ENCODE measurements around the gene ZMIZ2. TPM values are rescaled to one million over a fixed set of nuclear protein-coding genes. Genes with fewer than 3 reads are reported as not detected.
"Not testable (repeated sequence)": the region's sequence is repeated elsewhere in the genome, so short reads cannot be mapped to it uniquely, and the experiment has no call there.

ZMIZ2 gene
- total RNA-seq, 1 donor from 2014 or later, result 54.1 TPM

- no peak for ATAC-seq (ENCODE audit: poor library complexity)
- intact Hi-C loops (cut with DNase I), result no loop called here
- no peak for DNase-seq
Measured at GRCh38 chr7:44720301-44720700, 28.3 kb upstream of the ZMIZ2 start.

DNA sequence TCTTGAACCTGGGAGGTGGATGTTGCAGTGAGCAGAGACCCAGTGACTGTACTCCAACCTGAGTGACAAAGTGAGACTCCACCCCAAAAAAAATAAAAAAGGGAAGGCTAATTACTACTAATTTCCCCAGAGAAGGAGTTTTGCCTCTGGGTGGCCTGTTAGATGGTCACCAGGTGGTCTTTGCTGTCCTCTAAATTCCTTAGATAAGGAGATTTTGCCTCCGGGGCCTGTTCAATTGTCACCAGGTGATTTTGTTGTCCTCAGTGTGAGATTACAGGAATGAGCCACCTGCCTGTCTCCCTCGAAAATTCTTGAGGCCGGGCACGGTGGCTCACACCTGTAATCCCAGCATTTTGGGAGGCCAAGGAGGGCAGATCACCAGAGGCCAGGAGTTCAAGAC is 24.4 kb upstream of the ZMIZ2 start:
- no peak for DNase-seq
- intact Hi-C loops (cut with DNase I), result no loop called here
- no peak for ATAC-seq (ENCODE audit: poor library complexity)

- DNase-seq; intact Hi-C loops (cut with DNase I); ATAC-seq (ENCODE audit: poor library complexity): not testable (repeated sequence)
Measured at GRCh38 chr7:44726250-44726649, 22.4 kb upstream of the ZMIZ2 start.

DNA sequence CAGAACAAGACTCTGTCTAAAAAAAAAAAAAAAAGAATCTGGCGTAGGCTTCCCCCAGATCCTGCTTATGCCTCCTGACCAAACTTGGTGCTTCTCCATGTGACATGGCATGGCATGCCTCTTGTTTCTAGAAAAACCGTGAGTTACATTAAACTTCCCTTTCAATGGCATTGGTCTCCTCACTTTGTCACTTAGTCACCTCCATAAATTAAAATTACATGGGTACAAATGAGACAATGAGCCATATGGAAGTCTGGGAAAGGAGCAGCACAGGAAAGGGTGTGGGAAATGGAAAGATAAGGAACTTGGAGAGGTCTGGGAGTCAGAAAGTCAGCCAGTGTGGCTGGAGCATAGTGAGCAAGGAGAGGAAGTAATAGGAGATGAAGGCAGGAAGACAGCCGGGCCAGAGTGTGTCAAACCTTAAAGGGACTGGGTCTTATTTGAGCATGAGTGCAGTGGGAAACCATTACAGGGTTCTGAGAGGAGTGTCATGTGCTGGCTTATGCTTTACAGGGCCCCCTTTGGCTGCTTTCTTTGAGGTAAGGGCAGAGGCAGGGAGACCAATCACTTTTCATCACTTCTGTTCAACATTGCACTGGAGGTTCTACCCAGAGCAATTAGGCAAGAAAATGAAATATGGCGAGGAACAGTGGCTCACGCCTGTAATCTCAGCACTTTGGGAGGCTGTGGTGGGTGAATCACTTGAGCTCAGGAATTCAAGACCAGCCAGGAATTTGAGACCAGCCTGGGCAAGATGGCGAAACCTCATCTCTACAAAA is 21.3 kb upstream of the ZMIZ2 start:
- ATAC-seq (ENCODE audit: poor library complexity) (peak; percentile 45), DNase-seq (no peak)
- intact Hi-C loops (cut with DNase I), result no loop called here

DNA sequence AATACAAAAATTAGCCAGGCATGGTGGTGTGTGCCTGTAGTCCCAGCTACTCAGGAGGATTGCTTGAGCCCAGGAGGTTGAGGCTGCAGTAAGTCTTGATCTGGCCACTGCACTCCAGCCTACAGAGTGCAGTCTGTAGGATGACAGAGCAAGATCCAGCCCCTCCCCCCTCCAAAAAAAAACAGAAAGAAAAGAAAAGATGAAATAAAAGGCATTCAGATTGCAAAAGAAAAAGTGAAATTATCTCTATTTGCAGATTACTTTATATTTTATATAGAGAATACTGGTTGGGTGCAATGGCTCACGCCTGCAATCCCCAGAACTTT is 20.7 kb upstream of the ZMIZ2 start:
- DNase-seq (no peak), ATAC-seq (ENCODE audit: poor library complexity) (no peak)
- intact Hi-C loops (cut with DNase I), result no loop called here

- no peak for DNase-seq
Measured at GRCh38 chr7:44729949-44730590, 18.6 kb upstream of the ZMIZ2 start.

DNA sequence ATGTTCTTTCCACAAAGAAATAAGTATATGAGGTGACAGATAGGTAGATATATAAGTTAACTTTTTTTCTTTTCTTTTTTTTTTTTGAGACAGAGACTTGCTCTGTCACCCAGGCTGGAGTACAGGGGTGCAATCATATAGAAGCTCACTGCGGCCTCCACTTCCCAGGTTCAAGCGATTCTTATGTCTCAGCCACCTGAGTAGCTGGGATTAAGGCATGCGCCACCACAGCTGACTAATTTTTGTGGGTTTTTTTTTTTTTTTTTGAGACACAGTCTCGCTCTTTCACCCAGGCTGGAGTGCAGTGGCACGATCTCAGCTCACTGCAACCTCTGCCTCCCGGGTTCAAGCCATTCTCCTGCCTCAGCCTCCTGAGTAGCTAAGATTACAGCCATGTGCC is 15.7 kb upstream of the ZMIZ2 start:
- ATAC-seq (ENCODE audit: poor library complexity); DNase-seq; intact Hi-C loops (cut with DNase I): not testable (repeated sequence)

More at GRCh38 chr7:44729949-44730590, 18.6 kb upstream of the ZMIZ2 start:
- intact Hi-C loops (cut with DNase I), result no loop called here
- ATAC-seq (ENCODE audit: poor library complexity), result no peak

GRCh38 chr7:44733708-44734481 is 14.8 kb upstream of the ZMIZ2 start:
- ATAC-seq (ENCODE audit: poor library complexity) (no peak), DNase-seq (no peak)
- intact Hi-C loops (cut with DNase I), result no loop called here

GRCh38 chr7:44735403-44736165 is 13.1 kb upstream of the ZMIZ2 start:
- ATAC-seq (ENCODE audit: poor library complexity) (no peak), DNase-seq (no peak)
- intact Hi-C loops (cut with DNase I), result no loop called here

- ATAC-seq (ENCODE audit: poor library complexity), result no peak
- intact Hi-C loops (cut with DNase I), result no loop called here
Measured at GRCh38 chr7:44736896-44737295, 11.8 kb upstream of the ZMIZ2 start.

DNA sequence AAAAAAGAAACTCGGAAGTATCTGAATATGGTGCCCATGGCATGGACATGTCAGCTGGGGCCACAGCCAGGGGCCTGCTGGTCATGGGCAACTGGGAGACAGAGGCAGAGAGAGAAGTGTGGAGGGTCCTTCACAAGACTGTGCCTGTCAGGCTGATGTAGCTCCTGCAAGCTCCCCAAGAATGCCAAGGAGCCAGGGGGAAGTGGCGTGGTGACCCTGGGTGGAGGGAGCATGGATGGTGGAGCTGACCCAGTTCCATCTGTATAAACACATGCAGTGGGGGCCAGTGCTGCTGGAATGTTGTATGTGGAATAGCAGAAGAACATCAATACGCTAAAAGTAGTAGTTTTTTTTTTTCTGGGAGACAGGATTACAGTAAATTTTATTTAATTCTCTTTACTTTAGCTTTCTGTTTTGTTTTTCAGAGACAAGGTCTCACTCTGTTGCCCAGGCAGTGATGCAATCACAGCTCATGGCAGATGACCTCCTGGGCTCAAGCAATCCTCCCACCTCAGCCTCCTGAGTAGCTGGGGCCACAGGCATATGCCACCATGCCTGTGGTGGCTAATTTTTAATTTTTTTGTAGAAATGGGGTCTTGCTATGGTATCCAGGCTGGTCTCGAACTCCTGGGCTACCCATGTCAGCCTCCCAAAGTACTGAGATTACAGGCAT is 10.5 kb upstream of the ZMIZ2 start:
- ATAC-seq (ENCODE audit: poor library complexity), result no peak
- intact Hi-C loops (cut with DNase I), result no loop called here
- no peak for DNase-seq

More at GRCh38 chr7:44736896-44737295, 11.8 kb upstream of the ZMIZ2 start:
- DNase-seq, result no peak

DNA sequence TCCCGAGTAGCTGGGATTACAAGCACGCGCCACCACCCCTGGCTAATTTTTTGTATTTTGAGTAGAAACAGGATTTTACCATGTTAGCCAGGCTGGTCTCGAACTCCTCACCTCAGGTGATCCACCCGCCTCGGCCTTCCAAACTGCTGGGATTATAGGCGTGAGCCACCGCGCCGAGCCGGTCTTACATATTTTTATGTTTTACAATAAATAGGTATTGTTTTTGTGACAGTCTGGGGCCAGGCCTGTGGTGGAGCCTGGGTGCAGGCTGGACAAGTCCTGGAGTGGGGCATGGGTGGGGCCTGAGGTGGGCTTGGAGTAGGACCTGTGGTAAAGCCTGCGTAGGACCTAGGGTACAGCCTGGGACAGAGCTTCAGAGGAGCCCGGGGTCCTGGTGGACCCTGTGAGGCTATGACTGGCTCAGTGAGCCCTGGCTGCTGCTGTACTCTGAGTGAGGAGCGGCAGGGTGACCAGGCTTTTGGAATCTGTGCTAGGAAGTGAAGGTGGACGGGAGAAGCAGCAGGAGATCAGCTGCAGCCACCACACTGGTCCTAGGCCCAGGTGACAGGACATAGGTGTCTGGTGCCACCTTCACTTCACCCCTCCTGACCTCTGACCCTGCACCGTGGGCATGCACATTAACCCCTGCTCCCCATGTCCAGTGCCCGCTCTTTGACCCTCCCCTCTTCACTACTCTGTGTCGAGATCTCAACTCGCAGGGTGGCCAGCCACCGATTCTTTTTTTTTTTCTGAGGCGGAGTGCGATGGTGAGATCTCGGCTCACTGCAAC is 9.6 kb upstream of the ZMIZ2 start:
- no peak for DNase-seq
- ATAC-seq (ENCODE audit: poor library complexity), result no peak
- intact Hi-C loops (cut with DNase I), result no loop called here

DNA sequence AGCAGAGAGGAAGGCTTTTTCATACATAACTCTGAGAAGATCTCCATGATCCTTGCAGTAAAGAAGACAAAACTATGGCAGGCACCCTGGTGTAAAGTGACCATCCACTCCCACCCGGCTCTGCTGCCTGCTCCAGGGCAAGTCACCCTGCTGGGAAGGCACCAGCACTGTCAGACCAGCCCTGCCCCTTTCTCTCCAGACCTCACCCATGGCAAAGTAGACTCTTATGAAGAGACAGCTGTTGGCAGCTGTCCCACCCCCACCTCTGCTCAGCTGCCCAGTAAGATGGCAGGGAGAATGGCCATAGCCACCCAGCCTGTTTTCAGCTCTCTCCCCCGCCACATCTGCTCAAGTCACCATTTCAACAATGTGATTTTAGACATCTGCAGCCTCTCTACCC is 8.6 kb upstream of the ZMIZ2 start:
- no peak for ATAC-seq (ENCODE audit: poor library complexity)
- intact Hi-C loops (cut with DNase I), result no loop called here
- no peak for DNase-seq

- DNase-seq, result no peak
- no peak for ATAC-seq (ENCODE audit: poor library complexity)
- intact Hi-C loops (cut with DNase I), result no loop called here
Measured at GRCh38 chr7:44743750-44744149, 4.9 kb upstream of the ZMIZ2 start.

GRCh38 chr7:44748948-44749731 is 493 bp downstream of the ZMIZ2 start:
- DNase-seq (no peak), ATAC-seq (ENCODE audit: poor library complexity) (no peak)
- intact Hi-C loops (cut with DNase I), result no loop called here

- ATAC-seq (ENCODE audit: poor library complexity), result no peak
- intact Hi-C loops (cut with DNase I), result loop anchor here (5.0 to 10.0 kb wide), 2 partner anchors 42 to 145 kb away; partner anchors contain the start of gene OGDH
- no peak for DNase-seq
Measured at GRCh38 chr7:44749992-44750391, 1.3 kb downstream of the ZMIZ2 start.

- ATAC-seq (ENCODE audit: poor library complexity) (no peak), DNase-seq (no peak)
- intact Hi-C loops (cut with DNase I), result loop anchor here (5.0 to 10.0 kb wide), 2 partner anchors 42 to 146 kb away; partner anchors contain the start of gene OGDH
Measured at GRCh38 chr7:44750424-44750823, 1.8 kb downstream of the ZMIZ2 start.

Data from Right ventricle myocardium superior (tissue), 1 donor.